OCI-LY1 (cell line): ENCODE data around the gene CPNE8.

Source experiments
- EZH2 ChIP-seq: fragments of 200-600 bp; sonication (generic), shearing (Covaris generic); IDR thresholded peaks from 2 replicates; pipeline ENCODE4 v1.8.0; 2017; ENCODE audit warnings: borderline replicate concordance, mixed run types, mild to moderate bottlenecking, antibody characterized with exemption, low read length, moderate library complexity, mixed read lengths
- TF ChIP-seq, protein P1 (sequence below): fragments of 200-600 bp; sonication (generic), shearing (Covaris generic); IDR thresholded peaks from 2 replicates; pipeline ENCODE4 v1.5.1; 2017; ENCODE audit warnings: mild to moderate bottlenecking, antibody characterized with exemption, low read length, moderate library complexity, mixed read lengths

DNA sequence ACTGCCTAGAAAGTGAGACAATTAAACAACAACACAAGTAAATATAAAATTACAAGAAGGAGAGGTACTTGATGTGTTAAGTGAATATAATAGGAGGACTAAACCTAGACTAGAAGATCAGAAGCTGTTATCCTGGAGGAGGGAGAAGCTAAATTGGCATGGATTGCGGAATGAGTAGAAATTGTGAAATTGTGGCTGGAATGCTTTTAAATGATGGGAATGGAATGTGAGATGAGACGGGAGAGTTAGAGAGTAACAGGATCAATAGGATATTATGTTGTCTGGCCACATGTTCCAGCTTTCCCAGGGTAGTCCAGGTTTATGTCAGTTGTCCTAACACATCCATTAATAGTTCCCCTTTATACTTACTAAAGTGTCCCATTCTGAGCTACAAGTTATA is 44.0 kb upstream of the CPNE8 start:
- TF ChIP-seq, protein P1, sequence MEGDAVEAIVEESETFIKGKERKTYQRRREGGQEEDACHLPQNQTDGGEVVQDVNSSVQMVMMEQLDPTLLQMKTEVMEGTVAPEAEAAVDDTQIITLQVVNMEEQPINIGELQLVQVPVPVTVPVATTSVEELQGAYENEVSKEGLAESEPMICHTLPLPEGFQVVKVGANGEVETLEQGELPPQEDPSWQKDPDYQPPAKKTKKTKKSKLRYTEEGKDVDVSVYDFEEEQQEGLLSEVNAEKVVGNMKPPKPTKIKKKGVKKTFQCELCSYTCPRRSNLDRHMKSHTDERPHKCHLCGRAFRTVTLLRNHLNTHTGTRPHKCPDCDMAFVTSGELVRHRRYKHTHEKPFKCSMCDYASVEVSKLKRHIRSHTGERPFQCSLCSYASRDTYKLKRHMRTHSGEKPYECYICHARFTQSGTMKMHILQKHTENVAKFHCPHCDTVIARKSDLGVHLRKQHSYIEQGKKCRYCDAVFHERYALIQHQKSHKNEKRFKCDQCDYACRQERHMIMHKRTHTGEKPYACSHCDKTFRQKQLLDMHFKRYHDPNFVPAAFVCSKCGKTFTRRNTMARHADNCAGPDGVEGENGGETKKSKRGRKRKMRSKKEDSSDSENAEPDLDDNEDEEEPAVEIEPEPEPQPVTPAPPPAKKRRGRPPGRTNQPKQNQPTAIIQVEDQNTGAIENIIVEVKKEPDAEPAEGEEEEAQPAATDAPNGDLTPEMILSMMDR = no peak
- TF ChIP-seq EZH2 = no peak
